Measurements from ENCODE around the gene HEY2.
"Not testable (repeated sequence)": the region's sequence is repeated elsewhere in the genome, so short reads cannot be mapped to it uniquely, and the experiment has no call there.

HEY2 gene

DNA sequence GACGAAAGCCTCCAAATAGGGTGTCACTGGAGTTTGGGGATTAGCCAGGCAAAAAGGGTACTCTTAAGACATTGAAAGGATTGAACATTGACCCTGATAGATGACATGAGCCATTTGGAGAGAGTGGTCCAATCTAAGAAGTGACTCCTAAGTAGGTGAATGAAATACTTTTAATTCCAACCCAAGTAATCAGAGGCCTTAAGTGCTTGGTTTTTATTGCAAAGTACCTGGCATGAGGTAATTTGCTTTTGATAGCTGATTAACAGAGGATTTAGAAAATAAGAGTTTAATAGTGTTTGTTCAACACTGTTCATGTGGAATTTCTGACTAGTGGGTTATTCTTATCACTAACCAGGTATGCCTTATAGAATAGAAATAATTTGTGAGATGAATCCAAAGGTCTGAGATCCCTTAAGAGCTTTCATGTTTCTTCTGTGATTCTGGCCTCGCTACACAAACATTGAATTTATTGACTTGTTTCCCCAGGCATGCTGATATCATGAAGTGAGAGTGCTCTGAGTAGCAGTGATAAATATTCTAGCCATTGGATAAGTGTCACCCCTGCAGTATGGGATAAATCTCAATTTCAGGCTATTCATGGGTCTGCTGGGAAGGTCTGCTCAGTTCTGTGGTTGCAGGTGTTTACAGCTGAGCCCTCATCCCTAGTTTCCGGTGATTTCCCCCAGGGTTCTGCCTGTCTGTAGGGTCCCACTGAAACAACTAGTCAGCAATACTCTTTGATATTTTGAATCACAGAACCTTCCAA, 47.9 kb downstream of the HEY2 start:
- DNase-seq: no peak

DNA sequence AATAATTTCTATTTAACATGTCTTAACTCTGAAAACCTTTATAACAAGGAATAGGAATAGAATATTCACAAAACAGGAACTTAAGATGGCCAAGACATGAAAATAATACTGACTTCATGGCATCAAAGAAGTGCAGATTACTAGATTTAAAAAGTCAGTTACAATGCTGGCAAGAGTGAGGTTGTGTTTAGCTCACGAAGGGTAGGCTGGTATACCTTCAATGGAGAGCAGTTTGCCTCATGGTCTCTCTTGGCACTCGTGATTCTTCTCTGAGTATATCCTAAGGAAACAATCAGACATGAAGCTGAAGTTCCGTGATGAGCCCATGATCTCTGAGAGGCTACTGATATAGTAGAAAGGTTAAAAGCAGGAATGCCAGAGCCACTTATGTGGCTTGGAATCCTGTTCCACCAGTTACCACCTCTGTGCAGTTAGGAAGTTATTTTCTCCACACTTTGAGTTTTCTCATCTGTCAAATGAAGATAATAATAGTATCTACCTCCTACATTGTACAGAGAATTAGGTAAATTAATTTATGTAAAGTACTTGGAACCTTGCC, 48.5 kb downstream of the HEY2 start:
- no peak for DNase-seq

DNA sequence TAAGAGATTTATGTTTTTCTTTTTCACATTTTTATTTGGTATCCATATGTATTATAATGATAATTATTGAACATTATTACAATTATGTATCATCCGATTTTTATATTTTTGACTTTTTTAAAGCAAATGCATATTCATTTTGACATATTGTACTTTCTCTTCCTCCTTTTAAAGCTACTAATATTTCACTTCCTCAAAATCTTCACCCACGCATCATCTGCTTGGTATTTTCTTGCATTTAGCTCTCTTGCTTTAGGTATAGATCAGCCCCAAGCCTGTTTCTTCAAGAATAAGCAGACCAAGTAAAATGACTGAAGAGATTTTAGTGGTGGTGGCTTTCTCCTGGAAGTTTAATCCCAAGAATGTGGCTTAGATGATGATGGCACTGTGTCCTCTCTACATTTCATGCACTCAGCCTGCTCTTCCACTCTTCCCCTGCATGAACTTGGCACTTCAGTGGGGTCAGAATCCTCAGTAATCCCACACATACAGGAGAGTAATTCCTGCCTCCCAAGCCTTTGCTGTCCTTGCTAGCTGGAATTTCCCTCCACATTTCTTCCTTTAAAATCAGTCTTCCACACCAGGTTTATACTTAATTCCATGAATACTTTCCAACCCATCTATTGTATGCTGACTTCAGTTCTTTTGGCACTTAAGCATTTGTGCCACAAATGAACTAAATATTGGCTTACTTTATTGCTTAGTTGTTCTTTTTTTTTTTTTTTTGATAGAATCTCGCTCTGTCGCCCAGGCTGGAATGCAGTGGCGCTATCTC, 49.5 kb downstream of the HEY2 start:
- DNase-seq: no peak

- no peak for DNase-seq
Observed at GRCh38 chr6:125802383-125802782, 53.0 kb downstream of the HEY2 start.

- DNase-seq: no peak
Observed at GRCh38 chr6:125802943-125803377, 53.5 kb downstream of the HEY2 start.

- no peak for DNase-seq
Observed at GRCh38 chr6:125804264-125804663, 54.8 kb downstream of the HEY2 start.

DNA sequence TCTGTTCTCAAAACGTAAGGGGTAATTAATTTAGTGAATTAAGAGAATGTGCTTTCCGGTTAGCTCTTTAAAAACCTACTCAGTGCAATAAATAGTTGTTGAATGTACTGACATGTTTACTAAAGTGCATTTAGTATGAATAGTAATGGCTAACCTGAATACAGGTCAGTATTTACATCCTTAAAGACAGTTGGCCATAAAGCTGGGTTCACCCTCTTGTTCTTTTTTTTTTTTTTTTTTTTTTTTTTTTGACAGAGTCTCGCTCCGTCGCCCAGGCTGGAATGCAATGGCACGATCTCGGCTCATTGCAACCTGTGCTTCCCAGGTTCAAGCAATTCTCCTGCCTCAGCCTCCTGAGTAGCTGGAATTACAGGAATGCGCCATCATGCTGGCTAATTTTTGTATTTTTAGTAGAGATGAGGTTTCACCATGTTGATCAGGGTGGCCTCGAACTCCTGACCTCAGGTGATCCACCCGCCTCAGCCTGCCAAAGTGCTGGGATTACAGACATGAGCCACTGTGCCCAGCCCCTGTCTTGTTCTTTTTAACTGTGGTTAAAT, 55.5 kb downstream of the HEY2 start:
- not testable (repeated sequence) for DNase-seq

DNA sequence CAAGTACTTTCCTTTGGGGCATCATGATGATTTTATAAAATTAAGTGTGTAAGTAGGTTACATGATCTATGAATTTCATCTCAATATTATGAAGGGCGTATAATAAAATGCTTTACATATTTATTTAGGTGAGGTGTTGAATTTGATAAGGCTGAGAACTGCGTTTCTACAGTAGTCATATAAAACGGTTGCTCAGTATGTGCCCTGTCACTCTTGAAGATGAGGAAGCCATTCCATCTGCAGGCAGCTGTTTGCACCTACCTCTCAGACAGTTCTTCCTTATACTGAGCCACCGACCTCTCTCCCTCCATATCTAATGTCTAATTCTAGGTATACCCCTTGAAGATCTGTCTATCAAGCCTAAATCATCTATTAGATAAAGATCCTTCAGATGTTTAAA, 57.4 kb downstream of the HEY2 start:
- DNase-seq: no peak

- no peak for DNase-seq
Observed at GRCh38 chr6:125807293-125807692, 57.9 kb downstream of the HEY2 start.

DNA sequence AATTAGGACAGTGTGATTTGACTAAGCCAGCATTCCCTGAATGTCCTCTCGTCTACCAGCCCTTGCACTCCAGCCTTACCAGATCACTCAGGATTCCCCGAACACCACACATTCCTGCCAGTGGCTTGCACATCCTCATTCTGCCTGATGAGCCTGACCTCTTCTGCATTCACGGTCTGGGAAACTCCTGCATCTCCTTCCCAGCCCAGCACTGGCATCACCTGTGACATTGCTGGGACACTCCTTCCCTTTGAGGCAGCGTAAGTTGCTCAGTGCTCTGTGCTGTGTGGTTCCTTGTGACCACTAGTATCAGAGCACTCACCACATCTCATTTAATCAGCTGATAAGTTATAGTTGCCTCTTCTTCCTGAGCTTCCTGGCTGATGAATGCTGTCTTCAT, 58.6 kb downstream of the HEY2 start:
- no peak for DNase-seq

DNA sequence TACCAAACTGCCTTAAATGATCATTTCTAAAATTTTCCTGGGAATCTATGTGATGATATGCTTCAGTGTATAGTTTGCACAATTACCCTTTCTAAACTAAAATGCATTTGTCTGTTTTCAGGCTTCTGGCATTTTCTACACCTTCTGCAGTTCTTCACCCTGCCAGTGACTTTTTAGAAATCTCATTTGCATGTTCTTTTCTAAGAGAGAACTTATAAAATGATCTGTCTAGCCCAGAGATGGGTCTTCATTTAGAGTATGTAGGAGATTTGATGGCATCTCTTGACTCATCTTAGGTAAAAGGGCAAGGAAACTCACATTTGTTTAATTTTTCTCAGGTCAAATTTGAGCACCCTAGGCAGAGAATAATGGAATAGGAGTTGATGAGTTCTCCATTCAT, 59.2 kb downstream of the HEY2 start:
- DNase-seq: no peak

DNA sequence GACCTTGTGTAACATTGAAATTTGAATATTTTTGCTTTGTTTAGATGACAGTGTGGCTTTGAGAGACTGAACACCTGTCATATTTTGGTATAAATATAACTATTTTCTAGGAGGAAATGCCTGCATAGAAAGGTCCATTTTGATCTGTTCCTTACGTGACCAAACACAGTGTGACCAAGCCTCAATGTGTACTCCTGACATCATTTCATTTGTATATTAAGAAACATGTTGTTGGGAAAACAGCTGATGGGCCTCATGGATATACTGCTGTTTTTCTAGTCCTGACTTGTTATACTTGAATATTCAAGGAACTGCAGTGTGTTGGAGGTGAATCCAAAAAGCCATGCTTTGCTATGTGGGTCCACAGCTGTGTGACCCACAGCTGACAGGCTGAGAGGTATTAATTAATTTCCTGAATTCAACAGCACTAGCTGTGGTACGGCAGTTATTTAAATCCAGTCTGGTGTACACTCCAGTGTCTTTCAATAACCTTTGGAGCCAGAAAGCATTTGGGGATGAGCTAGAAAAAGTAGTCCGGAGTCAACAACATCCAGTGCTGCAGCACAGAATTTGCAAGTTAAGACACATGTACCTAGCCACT, 60.2 kb downstream of the HEY2 start:
- no peak for DNase-seq

- no peak for DNase-seq
Observed at GRCh38 chr6:125810445-125810844, 61.0 kb downstream of the HEY2 start.
